GM12872 (cell line): ENCODE measurements around the gene DMD.

Experiments
- TF ChIP-seq, protein P1 (sequence below): IDR thresholded peaks from 3 replicates; pipeline ENCODE4 v1.5.1; 2011; ENCODE audit warnings: low read depth, mild to moderate bottlenecking, low read length, moderate library complexity; ENCODE audit not compliant: insufficient read depth

DMD gene

DNA sequence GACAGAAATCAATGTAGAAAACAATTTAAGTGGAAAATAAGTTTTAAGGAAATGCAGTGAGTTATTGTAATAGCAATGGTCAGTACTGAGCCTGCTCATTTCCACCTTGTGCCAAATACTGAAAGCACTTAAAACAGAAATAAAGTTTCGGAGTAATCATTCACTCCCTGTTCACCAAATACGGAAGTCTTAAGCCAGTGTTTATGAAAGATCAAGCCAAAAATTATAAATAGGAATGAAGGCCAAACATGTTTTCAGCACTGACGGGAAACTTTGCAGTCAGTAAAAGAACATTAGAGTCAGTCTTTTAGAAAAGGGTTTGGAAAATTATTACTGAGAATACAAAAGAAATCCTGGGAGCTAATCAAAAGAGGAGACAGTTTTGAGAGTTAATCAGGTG lies 178.6 kb downstream of the DMD start:
- TF ChIP-seq, protein P1, sequence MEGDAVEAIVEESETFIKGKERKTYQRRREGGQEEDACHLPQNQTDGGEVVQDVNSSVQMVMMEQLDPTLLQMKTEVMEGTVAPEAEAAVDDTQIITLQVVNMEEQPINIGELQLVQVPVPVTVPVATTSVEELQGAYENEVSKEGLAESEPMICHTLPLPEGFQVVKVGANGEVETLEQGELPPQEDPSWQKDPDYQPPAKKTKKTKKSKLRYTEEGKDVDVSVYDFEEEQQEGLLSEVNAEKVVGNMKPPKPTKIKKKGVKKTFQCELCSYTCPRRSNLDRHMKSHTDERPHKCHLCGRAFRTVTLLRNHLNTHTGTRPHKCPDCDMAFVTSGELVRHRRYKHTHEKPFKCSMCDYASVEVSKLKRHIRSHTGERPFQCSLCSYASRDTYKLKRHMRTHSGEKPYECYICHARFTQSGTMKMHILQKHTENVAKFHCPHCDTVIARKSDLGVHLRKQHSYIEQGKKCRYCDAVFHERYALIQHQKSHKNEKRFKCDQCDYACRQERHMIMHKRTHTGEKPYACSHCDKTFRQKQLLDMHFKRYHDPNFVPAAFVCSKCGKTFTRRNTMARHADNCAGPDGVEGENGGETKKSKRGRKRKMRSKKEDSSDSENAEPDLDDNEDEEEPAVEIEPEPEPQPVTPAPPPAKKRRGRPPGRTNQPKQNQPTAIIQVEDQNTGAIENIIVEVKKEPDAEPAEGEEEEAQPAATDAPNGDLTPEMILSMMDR, result no peak

DNA sequence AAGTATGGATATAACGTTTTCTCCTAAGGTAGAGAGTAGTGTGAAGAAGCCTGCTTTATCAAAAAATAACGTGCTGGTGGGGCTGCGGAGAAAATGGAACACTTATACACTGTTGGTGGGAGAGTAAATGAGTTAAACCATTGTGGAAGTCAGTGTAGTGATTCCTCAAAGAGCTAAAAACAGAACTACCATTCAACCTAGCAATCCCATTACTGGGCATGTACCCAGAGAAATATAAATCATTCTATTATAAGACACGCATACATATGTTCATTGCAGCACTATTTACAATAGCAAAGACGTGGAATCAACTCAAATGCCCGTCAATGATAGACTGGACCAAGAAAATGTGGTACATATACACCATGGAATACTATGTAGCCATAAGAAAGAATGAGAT lies 196.4 kb downstream of the DMD start:
- TF ChIP-seq, protein P1, result no peak

DNA sequence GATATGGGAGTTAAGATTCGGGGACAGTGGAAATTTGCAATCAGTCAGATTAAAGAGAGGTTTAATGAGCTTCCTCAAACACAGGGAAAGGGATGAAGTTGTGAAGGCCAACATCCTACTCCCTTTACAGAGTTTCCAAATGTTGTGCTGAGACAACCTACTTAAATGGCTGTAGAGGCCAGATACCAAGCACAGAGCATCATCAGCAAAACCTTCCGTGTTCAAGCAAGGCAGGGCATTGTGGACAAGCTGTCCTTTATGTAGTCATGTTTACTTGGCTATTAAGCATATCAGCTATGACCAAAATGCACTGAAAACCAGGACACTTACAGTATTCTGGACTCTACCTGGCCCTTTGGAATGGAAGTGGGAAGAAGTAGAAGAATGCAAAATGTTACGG lies 197.3 kb downstream of the DMD start:
- TF ChIP-seq, protein P1, result no peak

DNA sequence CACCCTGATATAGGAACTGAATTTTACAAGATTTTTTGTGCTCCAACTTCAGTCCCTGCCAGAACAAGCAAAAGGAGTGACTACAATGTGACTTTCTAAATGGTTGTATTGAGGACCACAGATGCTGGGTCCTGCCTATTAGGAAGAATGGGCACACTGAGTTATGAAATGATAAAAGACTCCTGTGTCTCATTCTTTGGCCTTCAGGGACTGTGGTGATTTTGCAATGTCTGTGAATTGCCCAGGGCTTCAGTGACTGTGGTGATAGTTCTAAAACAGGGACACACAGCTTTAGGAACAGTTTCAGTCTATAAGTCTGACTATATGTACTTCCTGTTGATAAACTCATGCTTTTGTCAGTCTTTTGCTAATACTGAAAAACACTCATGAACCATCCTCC lies 210.2 kb downstream of the DMD start:
- TF ChIP-seq, protein P1, result no peak

DNA sequence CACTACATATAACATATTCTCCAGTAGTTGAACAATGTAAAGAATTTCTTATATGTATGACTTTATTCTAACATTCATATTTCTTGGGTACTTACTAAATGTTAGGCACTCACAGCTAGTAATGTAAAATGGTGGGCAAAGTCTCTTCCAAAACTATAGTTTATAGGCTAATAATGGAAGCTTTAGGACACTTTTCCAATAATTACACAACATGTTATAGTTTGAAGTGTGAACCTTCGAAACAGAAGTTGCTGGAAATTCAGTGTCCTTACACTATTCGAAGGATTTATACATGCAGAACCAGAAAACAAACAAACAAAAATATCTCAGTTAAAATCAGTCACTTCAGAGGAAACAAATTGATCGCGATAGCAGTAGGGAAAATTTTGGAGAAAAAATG lies 212.6 kb downstream of the DMD start:
- TF ChIP-seq, protein P1, result no peak

DNA sequence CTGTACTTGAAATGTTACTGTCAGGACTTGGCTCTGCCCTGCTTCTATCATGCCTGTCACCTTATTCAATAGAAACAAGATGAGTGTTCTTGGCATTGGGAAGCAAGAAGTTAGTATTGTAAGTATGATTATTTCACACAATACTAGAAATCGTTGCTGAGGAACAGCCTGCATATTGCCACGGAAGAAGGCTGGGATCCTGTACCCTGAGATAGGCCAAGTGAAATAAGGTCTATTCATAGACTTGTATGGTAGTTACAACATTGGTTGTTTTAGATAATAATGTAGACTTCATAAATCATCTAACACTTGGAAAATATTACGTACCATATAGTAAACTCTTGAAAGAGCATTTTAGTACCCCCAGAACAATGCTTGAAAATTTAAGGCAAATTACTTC lies 215.9 kb downstream of the DMD start:
- TF ChIP-seq, protein P1, result no peak

DNA sequence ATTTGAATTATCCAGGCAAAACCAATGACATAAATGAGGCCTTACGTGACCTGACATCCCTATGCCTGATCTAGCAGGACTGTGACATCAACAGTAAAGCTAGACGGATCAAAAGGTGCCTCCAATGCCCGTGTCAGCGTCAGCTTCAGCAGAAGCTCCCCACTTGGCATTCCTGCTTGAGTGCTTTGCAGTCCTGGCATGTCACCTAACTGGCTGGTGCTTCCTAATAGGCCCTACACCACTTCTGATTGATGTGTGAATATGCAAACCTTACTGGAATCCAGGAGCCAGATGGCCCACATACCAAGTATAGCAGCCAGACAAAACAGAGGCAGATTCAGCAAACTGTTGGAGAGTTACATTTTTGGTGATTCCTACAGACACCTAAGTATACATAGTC lies 224.2 kb downstream of the DMD start:
- TF ChIP-seq, protein P1, result no peak

DNA sequence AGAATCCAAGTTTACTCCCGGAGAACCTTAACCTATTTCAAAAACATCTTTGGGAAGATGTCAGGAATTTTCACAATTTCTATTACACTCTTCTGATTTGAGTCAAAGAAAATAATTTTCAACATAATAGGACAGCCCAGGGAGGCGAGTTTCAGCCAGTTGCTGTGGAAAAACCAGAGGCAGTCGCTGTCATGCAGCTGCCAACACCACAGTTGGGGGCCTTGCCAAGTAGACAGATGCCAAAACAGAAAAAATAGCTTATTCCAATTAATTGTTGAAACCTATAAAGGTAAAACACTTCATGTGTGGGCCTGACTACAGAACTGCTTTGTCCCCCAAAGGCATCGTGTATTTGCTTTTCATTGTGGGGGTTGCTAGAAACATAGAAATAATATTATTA lies 225.8 kb downstream of the DMD start:
- TF ChIP-seq, protein P1, result no peak
